M059J (cell line): ENCODE results near the gene ICOSLG. TPM values are rescaled to one million over a fixed set of nuclear protein-coding genes. Genes with fewer than 3 reads are reported as not detected.
"Not testable (repeated sequence)": the region's sequence is repeated elsewhere in the genome, so short reads cannot be mapped to it uniquely, and the experiment has no call there.

ENCODE experiments used
- DNase-seq: peaks from one replicate; pipeline ENCODE4 v3.0.0-alpha.2; 2012; ENCODE audit warnings: low read depth
- total RNA-seq: library from RNA; depleted of rRNA; stranded (reverse); fragments of >200 nt; shearing (Covaris generic); gene quantifications from 2 replicates; pipeline ENCODE4 v1.2.3, GENCODE V29; 2014; rRNA removed

The ICOSLG gene
- total RNA-seq, 1 experiment from 2014 or later, result 0.10 TPM

DNA sequence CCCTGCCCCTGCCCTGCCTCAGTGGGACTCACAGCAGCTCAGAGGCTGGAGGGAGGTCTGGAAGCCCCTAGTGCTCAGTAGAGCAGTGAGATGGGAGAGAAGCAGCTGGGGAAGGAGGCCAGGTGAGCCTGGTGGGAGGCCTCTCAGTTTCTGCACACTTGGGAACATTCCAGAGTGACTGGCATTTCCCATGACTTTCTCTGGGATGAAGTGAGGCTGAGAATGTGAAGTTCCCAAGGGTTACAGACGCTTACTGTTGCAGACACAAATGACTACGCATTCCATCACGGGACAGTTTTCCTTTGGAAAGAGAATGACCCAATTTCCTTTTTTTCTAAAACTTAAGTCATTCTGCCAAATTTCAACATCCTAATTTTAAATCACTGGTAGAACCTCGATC lies 59.2 kb downstream of the ICOSLG start:
- not testable (repeated sequence) for DNase-seq

- DNase-seq, result not testable (repeated sequence)
These were observed 64.6 kb downstream of the ICOSLG start for GRCh38 chr21:44176127-44176526.

DNA sequence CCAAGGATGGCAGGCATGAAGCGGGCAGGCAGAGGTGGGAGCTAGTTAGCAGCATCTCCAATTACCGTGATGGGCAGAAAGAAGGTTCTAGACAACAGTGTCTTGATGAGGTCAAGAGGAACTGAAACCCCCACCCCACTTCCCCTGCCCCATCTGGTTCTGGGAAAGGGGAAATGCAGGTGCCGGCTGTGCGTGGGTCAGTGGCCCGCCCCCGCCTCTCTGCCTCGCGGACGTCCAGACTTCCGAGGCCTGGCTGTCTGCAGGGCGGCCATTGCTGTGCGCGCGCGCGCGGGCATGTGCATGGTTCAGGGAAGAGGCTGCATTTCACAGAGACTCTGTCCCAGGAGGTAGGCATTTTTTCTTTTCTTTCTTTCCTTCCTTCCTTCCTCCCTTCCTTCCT lies 65.6 kb downstream of the ICOSLG start:
- not testable (repeated sequence) for DNase-seq

Other genes starting within 250 kb of the ICOSLG start
- 18.4 and 33.1 TPM in 2 replicates for gene TRAPPC10, start 228.6 kb downstream of the ICOSLG start, total RNA-seq
- gene PWP2, start 133.5 kb downstream of the ICOSLG start, total RNA-seq, result 6.4 and 14.4 TPM in 2 replicates
- gene GATD3, start 107.3 kb downstream of the ICOSLG start, total RNA-seq, result 4.5 and 8.3 TPM in 2 replicates
- not detected in 2 replicates for gene DNMT3L, start 21.0 kb upstream of the ICOSLG start, total RNA-seq
- not detected in 2 replicates for gene AIRE, start 44.9 kb upstream of the ICOSLG start, total RNA-seq
- gene PFKL, start 59.1 kb upstream of the ICOSLG start, total RNA-seq, result 129 and 226 TPM in 2 replicates
- gene CFAP410, start 98.4 kb upstream of the ICOSLG start, total RNA-seq, result 30.5 and 33.4 TPM in 2 replicates
- 0.99 and 1.3 TPM in 2 replicates for gene TRPM2, start 112.7 kb upstream of the ICOSLG start, total RNA-seq
- not detected in 2 replicates for gene LRRC3, start 214.6 kb upstream of the ICOSLG start, total RNA-seq